GM12874 (cell line): Measurements from ENCODE around the gene CAMK2G.

Source experiments
- TF ChIP-seq, protein P1 (sequence below): IDR thresholded peaks from 2 replicates; pipeline ENCODE4 v1.5.1; 2011; ENCODE audit warnings: low read depth, mild to moderate bottlenecking, control low read depth, low read length, moderate library complexity; ENCODE audit not compliant: insufficient read depth

CAMK2G gene

DNA sequence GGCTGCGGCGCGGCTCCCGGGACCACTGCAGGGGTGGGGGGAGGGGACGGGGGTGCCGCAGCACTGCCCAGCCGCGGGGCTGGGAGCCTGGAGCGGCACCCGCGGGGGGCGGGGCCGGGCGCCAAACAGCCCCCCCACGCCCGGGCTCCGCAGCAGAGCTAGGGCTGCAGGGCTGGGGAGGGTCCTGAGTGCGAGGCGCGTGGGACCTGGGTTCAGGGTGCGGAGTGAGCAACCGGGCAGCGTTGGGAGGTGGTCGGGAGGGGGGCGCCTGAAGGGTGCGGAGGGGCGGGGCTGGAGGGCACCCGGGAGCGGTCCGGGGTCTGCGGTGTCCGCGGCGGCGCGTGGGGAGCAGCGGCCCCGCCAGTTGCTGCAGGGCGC lies 528 bp downstream of the CAMK2G start:
- TF ChIP-seq, protein P1, sequence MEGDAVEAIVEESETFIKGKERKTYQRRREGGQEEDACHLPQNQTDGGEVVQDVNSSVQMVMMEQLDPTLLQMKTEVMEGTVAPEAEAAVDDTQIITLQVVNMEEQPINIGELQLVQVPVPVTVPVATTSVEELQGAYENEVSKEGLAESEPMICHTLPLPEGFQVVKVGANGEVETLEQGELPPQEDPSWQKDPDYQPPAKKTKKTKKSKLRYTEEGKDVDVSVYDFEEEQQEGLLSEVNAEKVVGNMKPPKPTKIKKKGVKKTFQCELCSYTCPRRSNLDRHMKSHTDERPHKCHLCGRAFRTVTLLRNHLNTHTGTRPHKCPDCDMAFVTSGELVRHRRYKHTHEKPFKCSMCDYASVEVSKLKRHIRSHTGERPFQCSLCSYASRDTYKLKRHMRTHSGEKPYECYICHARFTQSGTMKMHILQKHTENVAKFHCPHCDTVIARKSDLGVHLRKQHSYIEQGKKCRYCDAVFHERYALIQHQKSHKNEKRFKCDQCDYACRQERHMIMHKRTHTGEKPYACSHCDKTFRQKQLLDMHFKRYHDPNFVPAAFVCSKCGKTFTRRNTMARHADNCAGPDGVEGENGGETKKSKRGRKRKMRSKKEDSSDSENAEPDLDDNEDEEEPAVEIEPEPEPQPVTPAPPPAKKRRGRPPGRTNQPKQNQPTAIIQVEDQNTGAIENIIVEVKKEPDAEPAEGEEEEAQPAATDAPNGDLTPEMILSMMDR: no peak

DNA sequence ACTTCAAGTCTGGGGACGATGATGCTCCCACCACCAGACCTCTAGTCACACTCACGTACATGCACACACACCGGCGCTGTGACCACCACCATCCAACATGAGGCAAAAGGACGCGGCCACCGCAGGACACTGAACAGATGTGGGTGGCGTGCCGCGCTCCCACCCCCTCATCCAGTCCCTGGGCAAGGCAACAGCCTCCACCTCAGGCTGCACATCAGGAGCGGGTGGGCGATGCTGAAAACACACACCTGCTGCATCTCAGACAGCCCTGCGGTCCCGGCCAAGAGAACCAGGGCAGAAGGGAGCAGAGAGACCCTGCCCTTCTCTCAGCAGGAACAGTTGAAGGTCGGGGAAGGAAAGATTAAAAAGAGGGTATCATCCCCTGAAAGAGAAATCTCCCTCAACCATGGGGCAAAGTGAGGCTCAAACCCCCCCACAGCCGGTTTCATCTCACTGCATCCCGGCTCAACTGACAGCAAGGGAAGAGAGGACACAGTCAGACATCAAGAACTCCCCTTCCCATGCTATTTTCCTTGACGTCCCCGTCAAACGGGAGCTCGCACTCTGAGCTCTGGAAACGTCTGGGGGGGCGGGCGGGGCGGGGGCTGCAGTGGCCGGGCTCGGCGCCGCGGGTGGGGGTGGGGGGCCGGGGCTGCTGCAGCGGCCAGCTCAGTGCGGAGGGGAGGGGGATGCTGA lies 1.1 kb downstream of the CAMK2G start:
- TF ChIP-seq, protein P1: no peak

DNA sequence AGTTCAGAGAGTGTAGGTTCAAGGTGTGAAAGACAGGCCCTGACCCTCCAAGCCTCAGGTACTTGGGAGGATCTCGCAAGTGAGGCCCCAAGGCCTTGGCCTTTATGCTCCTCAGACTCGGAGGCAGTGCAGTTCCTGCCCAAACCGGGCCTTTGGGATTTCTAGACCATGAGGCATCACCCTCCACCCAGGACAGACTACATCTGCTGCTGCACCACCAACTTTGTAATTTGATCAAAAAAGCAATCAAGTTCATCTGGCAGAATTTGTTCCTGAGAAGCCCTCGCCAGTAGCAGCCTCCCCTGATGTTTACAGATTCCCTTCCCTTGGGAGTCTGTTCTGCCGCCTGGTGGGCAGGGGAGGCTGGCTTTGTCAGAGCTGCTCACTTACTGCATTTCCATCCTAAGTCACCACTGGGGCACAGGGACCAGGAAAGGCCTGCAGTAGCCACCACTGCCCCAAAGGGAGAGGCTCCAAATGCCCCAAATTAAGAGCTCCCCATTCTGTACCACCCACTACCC lies 2.1 kb downstream of the CAMK2G start:
- TF ChIP-seq, protein P1: no peak

DNA sequence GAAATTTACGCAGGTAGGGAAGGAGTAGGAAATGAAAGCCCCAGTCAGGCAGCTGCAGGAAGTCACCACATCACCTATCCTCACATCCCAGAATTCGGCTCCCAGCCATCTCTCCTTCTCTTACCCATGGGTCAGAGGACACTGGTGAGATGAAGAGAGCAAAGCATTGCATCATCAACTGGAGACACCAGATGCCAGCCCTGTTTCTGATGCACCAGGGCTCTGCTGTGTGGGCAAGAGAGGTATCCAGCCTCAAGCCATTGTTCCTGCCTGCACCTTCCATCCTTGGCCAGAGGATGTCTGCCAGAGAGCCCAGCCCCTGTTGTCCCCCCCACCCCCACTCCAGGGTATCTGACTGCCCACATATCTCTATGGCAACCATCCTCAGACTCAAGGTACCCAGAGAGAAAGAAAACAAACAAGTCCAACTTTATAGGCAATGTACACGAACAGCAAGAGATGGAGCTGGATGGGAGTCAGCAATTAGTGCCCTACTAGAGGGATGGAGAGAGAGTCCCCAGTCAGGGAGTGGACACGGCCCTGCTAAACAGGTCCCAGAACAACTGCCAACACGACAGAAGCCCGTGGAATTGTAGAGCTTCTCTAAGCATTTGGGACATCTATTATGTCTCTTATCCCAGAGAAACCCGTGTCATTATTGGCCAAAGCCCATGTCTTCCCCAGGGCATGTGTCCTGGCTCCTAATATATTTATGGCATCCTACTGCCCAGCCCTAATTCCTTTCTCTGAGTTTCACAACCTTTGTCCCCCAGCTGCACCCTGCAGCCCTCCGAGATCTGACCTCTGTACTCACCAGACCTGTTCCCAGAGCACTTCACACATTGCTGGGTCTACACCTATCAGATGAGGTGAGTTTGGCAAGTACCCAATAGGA lies 2.8 kb downstream of the CAMK2G start:
- TF ChIP-seq, protein P1: no peak

DNA sequence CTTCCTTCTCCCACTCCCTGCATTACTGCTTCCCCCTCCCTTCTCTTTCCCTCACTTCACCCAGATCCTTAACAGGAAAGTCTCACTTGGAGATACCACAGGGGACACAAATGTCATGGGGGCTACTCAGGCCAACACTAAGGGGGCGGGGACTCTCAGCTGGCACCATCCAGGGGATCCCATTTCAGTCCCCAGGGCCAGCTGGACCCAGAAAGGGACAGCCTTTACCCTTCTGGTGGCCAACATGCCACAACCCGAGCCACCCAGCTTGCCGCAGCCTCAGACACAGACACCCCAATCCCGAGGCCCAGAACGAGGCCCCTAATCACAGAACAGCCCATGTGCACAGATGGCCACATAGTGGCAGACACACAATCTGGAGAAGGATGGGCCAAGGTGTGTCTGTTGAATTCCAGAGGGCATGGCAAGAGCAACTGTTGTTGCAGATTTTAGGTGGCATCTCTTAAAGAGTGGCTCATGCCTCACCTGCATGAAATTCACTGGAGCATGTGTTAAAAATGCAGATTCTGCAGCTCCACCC lies 5.6 kb downstream of the CAMK2G start:
- TF ChIP-seq, protein P1: no peak

DNA sequence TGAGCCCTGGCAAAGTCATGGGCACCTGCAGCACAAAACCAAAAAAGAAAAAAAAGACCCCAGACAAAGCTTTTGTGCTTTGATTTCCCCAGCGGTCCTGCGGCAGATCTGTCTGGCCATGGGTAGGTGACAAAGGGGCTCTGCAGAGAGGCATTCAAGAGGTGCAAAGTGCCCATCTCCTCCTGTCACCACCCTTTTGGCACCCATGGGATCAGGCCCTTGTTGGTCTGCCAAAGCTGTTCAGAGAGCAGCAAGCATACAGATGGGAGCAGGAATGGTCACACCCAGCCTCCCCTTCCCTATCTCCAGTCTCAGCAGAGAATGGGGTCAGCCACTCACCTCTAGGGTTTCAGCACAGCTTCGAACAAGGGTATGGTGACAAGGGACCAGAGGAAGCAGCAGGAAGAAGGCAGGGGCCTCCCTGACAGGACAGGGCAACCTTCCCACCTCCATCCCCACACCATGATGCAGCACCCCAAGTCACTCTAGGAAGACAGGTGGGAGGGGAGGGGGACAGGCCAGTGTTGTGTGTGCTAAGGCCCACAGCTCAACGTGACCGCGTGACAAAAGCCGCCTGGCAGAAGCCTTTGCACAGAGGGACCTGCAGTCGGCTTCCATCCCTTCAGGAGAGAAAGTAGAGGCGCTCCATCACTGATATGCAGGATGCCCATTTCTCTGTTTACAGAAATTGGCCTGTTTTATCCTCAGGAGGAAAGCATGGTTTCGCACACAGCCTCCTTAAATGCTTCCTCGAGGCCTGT lies 6.3 kb downstream of the CAMK2G start:
- TF ChIP-seq, protein P1: no peak
